NCI-H460 (cell line): ENCODE results near the gene BANF1. TPM values are rescaled to one million over a fixed set of nuclear protein-coding genes. Genes with fewer than 3 reads are reported as not detected.

Experiments
- DNase-seq: peaks from one replicate; pipeline ENCODE4 v3.0.0-alpha.2; 2016; ENCODE audit warnings: low read depth; ENCODE audit errors: extremely low read depth
- total RNA-seq: library from RNA; depleted of rRNA; stranded (reverse); fragments of >200 nt; shearing (Covaris generic); gene quantifications from 2 replicates; pipeline ENCODE4 v1.2.3, GENCODE V29; 2014

Gene BANF1
- total RNA-seq, 1 experiment from 2014 or later = 64.3 TPM

- no peak for DNase-seq
Observed at GRCh38 chr11:65977621-65978390, 24.5 kb upstream of the BANF1 start.

GRCh38 chr11:65978391-65979238 is 23.7 kb upstream of the BANF1 start:
- no peak for DNase-seq

GRCh38 chr11:65979261-65979759 is 23.0 kb upstream of the BANF1 start:
- no peak for DNase-seq

- no peak for DNase-seq
Observed at GRCh38 chr11:65981101-65981740, 21.1 kb upstream of the BANF1 start.

GRCh38 chr11:65981972-65982823 is 20.1 kb upstream of the BANF1 start:
- DNase-seq = no peak

GRCh38 chr11:65982824-65983588 is 19.3 kb upstream of the BANF1 start:
- no peak for DNase-seq

- DNase-seq = no peak
Observed at GRCh38 chr11:65983589-65983987, 18.7 kb upstream of the BANF1 start.

GRCh38 chr11:65987336-65987735 is 15.0 kb upstream of the BANF1 start:
- DNase-seq = no peak

- peak; percentile 92 for DNase-seq
Observed at GRCh38 chr11:65988791-65989592, 13.3 kb upstream of the BANF1 start.

GRCh38 chr11:65992056-65992455 is 10.2 kb upstream of the BANF1 start:
- no peak for DNase-seq

- no peak for DNase-seq
Observed at GRCh38 chr11:65997286-65997685, 5.0 kb upstream of the BANF1 start.

- peak; percentile 5 for DNase-seq
Observed at GRCh38 chr11:66002648-66003225, 434 bp downstream of the BANF1 start.

- no peak for DNase-seq
Observed at GRCh38 chr11:66003291-66003690, 988 bp downstream of the BANF1 start.

- no peak for DNase-seq
Observed at GRCh38 chr11:66004186-66004585, 1.9 kb downstream of the BANF1 start.

- DNase-seq = no peak
Observed at GRCh38 chr11:66006134-66006890, 4.0 kb downstream of the BANF1 start.

GRCh38 chr11:66006891-66007176 is 4.5 kb downstream of the BANF1 start:
- DNase-seq = no peak

GRCh38 chr11:66007201-66007634 is 4.9 kb downstream of the BANF1 start:
- no peak for DNase-seq

- DNase-seq = no peak
Observed at GRCh38 chr11:66008095-66008467, 5.8 kb downstream of the BANF1 start.
